ENCODE data around the gene FBXL13.

DNA sequence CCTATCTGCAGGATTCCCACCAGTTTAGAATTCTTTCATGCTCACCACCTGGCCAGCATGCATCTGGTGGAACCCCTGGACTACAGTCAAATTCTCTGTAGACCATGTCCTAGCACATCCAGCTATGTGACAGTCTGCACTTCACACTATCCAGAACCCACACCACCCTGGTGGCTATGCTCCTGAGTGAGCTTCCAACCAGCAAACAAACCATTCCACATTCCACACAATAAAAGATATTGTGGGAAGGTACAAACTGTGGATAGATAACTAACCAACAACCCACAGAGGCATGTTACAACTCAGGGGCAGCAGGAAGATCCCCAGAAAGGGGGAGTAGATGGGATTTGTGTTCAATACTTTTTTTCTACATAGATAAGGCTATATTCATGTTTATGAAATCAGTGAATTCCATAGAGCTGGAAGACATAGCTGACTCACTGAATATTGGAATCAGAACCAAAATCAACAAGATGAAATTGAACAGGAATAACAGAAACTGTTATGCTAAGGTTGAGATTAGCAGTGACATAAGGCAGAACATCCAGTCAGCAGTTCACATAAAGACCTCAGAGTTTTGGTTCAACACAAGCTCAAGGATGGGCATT, 89.3 kb downstream of the FBXL13 start:
- TF ChIP-seq, protein P1, sequence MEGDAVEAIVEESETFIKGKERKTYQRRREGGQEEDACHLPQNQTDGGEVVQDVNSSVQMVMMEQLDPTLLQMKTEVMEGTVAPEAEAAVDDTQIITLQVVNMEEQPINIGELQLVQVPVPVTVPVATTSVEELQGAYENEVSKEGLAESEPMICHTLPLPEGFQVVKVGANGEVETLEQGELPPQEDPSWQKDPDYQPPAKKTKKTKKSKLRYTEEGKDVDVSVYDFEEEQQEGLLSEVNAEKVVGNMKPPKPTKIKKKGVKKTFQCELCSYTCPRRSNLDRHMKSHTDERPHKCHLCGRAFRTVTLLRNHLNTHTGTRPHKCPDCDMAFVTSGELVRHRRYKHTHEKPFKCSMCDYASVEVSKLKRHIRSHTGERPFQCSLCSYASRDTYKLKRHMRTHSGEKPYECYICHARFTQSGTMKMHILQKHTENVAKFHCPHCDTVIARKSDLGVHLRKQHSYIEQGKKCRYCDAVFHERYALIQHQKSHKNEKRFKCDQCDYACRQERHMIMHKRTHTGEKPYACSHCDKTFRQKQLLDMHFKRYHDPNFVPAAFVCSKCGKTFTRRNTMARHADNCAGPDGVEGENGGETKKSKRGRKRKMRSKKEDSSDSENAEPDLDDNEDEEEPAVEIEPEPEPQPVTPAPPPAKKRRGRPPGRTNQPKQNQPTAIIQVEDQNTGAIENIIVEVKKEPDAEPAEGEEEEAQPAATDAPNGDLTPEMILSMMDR (IDR thresholded peaks at IDR 0.05; ENCODE audit: poor library complexity, severe bottlenecking) = no peak
- TF ChIP-seq TAF1 (IDR thresholded peaks at IDR 0.05; ENCODE audit: low read depth) (no peak), MXI1 (conservative IDR thresholded peaks at IDR 0.05; ENCODE audit: poor library complexity, severe bottlenecking) (no peak), SMC3 (conservative IDR thresholded peaks at IDR 0.05; ENCODE audit: poor library complexity) (no peak), EZH2 (IDR thresholded peaks at IDR 0.05; ENCODE audit: borderline replicate concordance, insufficient read depth, low read length, poor library complexity, severe bottlenecking) (no peak), POLR2AphosphoS5 (IDR thresholded peaks at IDR 0.05) (no peak)
- TF ChIP-seq, protein P2, sequence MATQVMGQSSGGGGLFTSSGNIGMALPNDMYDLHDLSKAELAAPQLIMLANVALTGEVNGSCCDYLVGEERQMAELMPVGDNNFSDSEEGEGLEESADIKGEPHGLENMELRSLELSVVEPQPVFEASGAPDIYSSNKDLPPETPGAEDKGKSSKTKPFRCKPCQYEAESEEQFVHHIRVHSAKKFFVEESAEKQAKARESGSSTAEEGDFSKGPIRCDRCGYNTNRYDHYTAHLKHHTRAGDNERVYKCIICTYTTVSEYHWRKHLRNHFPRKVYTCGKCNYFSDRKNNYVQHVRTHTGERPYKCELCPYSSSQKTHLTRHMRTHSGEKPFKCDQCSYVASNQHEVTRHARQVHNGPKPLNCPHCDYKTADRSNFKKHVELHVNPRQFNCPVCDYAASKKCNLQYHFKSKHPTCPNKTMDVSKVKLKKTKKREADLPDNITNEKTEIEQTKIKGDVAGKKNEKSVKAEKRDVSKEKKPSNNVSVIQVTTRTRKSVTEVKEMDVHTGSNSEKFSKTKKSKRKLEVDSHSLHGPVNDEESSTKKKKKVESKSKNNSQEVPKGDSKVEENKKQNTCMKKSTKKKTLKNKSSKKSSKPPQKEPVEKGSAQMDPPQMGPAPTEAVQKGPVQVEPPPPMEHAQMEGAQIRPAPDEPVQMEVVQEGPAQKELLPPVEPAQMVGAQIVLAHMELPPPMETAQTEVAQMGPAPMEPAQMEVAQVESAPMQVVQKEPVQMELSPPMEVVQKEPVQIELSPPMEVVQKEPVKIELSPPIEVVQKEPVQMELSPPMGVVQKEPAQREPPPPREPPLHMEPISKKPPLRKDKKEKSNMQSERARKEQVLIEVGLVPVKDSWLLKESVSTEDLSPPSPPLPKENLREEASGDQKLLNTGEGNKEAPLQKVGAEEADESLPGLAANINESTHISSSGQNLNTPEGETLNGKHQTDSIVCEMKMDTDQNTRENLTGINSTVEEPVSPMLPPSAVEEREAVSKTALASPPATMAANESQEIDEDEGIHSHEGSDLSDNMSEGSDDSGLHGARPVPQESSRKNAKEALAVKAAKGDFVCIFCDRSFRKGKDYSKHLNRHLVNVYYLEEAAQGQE (IDR thresholded peaks at IDR 0.05; ENCODE audit: borderline replicate concordance) = no peak

All from neural cell (in vitro differentiated cells).